HepG2 (cell line): ENCODE data around the gene NEK8. TPM values are rescaled to one million over a fixed set of nuclear protein-coding genes. Genes with fewer than 3 reads are reported as not detected.

Experiments
- ATAC-seq: fragments of 200-7000 bp; cut with Tn5 transposase; 3 replicates; pipeline ENCODE4 v1.9.1; 2020; ENCODE audit warnings: mild to moderate bottlenecking, moderate library complexity
- BruUV-seq: library from RNA; stranded (reverse); fragments of 400-500 nt; replicated peaks from 2 replicates; lab custom pipeline; 2021; lab: Mats Ljungman, UMichigan
- CTCF ChIA-PET: fragments of 300-600 bp; formaldehyde crosslinking; extraction: SDS; loops from one replicate; lab custom pipeline; 2021; ENCODE audit warnings: low total read pairs, inconsistent platforms, low intra/inter-chr PET ratio; lab: Yijun Ruan, JAX
- POLR2A ChIA-PET: fragments of 350-600 bp; sonication (Branson Sonifier 250); formaldehyde crosslinking; loops from one replicate; lab custom pipeline; 2020; ENCODE audit warnings: antibody characterized with exemption, inconsistent platforms; lab: Yijun Ruan, JAX
- DNase-seq: peaks from one replicate; pipeline ENCODE4 v3.0.0-alpha.2; 2015; ENCODE audit warnings: low spot score
- FAIRE-seq: peaks from 3 replicates; lab custom pipeline; 2011; peaks lifted over from hg19 to GRCh38; lab: Jason Lieb, UNC
- H2AFZ ChIP-seq: one replicate; pipeline ENCODE4 v1.6.1; 2011; ENCODE audit warnings: low read length, inconsistent platforms
- H3K27ac ChIP-seq: fragments of 300-600 bp; 3 replicates; pipeline ENCODE4 v1.8.0; 2011; ENCODE audit warnings: mixed run types, mild to moderate bottlenecking, mixed read lengths, low read length, inconsistent platforms; ENCODE audit not compliant: insufficient read depth; ENCODE audit errors: extremely low read length
- H3K27me3 ChIP-seq, 2 experiments: fragments of 200-600 bp in 1 of 2; 2 replicates in 1 of 2; 3 replicates in 1 of 2; pipeline versions ENCODE4 v1.6.0 to v1.8.0; 2011; ENCODE audit warnings: low read length in 2 of 2, mild to moderate bottlenecking in 2 of 2, moderate library complexity in 2 of 2, inconsistent platforms in 1 of 2; ENCODE audit not compliant: insufficient read depth in 2 of 2, control insufficient read depth in 1 of 2
- H3K36me3 ChIP-seq, 2 experiments: fragments of 200-600 bp in 1 of 2; replicated peaks in 1 of 2; 2 replicates in 1 of 2; 3 replicates in 1 of 2; pipeline versions ENCODE4 v1.5.1 to v1.8.0; 2011; ENCODE audit warnings: low read length in 2 of 2, inconsistent platforms in 1 of 2; ENCODE audit not compliant: insufficient read depth in 2 of 2, control insufficient read depth in 1 of 2
- H3K4me1 ChIP-seq: 2 replicates; pipeline ENCODE4 v1.5.1; 2012; ENCODE audit warnings: low read length, inconsistent platforms; ENCODE audit not compliant: insufficient read depth
- H3K4me2 ChIP-seq: 2 replicates; pipeline ENCODE4 v1.6.0; 2011; ENCODE audit warnings: low read depth, low read length, inconsistent platforms
- H3K4me3 ChIP-seq, 3 experiments: fragments of 200-600 bp in 1 of 3; sonication (generic), shearing (Covaris generic) in 1 of 3; replicated peaks in 1 of 3; 2 replicates each; pipeline ENCODE4 v1.5.1; 2011 to 2016; ENCODE audit warnings: low read length in 3 of 3, inconsistent platforms in 2 of 3, low read depth in 2 of 3, mild to moderate bottlenecking in 2 of 3, control low read depth in 1 of 3, mixed read lengths in 1 of 3; ENCODE audit not compliant: insufficient read depth in 1 of 3
- H3K79me2 ChIP-seq: one replicate; pipeline ENCODE4 v1.6.1; 2011; ENCODE audit warnings: low read length, inconsistent platforms; ENCODE audit not compliant: insufficient read depth
- H3K9ac ChIP-seq: 2 replicates; pipeline ENCODE4 v1.6.0; 2011; ENCODE audit warnings: mild to moderate bottlenecking, low read depth, low read length, inconsistent platforms; ENCODE audit not compliant: insufficient read depth
- H3K9me3 ChIP-seq: 2 replicates; pipeline ENCODE4 v1.5.1; 2012; ENCODE audit warnings: mild to moderate bottlenecking, low read length
- H4K20me1 ChIP-seq: 2 replicates; pipeline ENCODE4 v1.6.0; 2011; ENCODE audit warnings: inconsistent platforms, mild to moderate bottlenecking, low read length, moderate library complexity; ENCODE audit not compliant: insufficient read depth
- ARNTL ChIP-seq: sonication (generic); formaldehyde crosslinking; IDR thresholded peaks from 2 replicates; pipeline ENCODE4 v1.4.0; 2020; ENCODE audit warnings: mild to moderate bottlenecking, missing genetic modification reagents
- BATF2 ChIP-seq: sonication (generic); formaldehyde crosslinking; IDR thresholded peaks from 2 replicates; pipeline ENCODE4 v1.8.0; 2022; ENCODE audit warnings: mild to moderate bottlenecking, missing genetic modification reagents, moderate library complexity
- GATAD1 ChIP-seq: IDR thresholded peaks from 2 replicates; pipeline ENCODE4 v1.6.1; 2016; ENCODE audit warnings: missing genetic modification reagents, missing compliant biosample characterization
- RBM22 ChIP-seq: fragments of 200-400 bp; formaldehyde crosslinking; optimal IDR thresholded peaks from 2 replicates; pipeline ENCODE3; 2017; ENCODE audit warnings: mild to moderate bottlenecking, low read length, moderate library complexity
- SETDB1 ChIP-seq: sonication (generic); formaldehyde crosslinking; IDR thresholded peaks from 2 replicates; pipeline ENCODE4 v1.5.1; 2020; ENCODE audit warnings: missing genetic modification reagents, mild to moderate bottlenecking, borderline replicate concordance
- ZBTB10 ChIP-seq: sonication (generic); formaldehyde crosslinking; IDR thresholded peaks from 2 replicates; pipeline ENCODE4 v1.4.0; 2020; ENCODE audit warnings: missing genetic modification reagents, borderline replicate concordance
- ZMYM4 ChIP-seq: sonication (generic); formaldehyde crosslinking; IDR thresholded peaks from 2 replicates; pipeline ENCODE4 v1.8.1; 2023; ENCODE audit warnings: mild to moderate bottlenecking, missing genetic modification reagents
- ZNF10 ChIP-seq: sonication (generic); formaldehyde crosslinking; IDR thresholded peaks from 2 replicates; pipeline ENCODE4 v1.4.0; 2020; ENCODE audit warnings: mild to moderate bottlenecking, low read depth, missing genetic modification reagents, borderline replicate concordance
- ZNF205 ChIP-seq: IDR thresholded peaks from 2 replicates; pipeline ENCODE4 v1.6.1; 2018; ENCODE audit warnings: missing biosample characterization, missing genetic modification reagents
- ZNF788 ChIP-seq: sonication (generic); formaldehyde crosslinking; IDR thresholded peaks from 2 replicates; pipeline ENCODE4 v1.5.0; 2020; ENCODE audit warnings: mild to moderate bottlenecking, missing genetic modification reagents, borderline replicate concordance
- WGBS: methylation state at CpG from one replicate; pipeline ENCODE4 v1.1.6; 2017; ENCODE audit warnings: low lambda C conversion rate; 5-methylcytosine and 5-hydroxymethylcytosine counted together
- in situ Hi-C: cut with HindIII; loops from 2 replicates; pipeline ENCODE4 v1.10.0; 2017; ENCODE audit warnings: low pct_unique_long_range_greater_than_20kb; ENCODE audit not compliant: extremely low pct_ligation_motif_present
- intact Hi-C: fragments of 100-400 bp; cut with micrococcal nuclease; formaldehyde crosslinking; loops from one replicate; pipeline ENCODE4 v1.10.0; 2022; ENCODE audit not compliant: unreplicated experiment
- polyA plus RNA-seq, 8 experiments: library from polyadenylated mRNA; depleted of rRNA in 3 of 8; stranded (reverse) in 7 of 8; unstranded in 1 of 8; fragments of >200 nt; fragmentation: Illumina TruSeq in 4 of 8; extraction: Trizol in 4 of 8; gene quantifications; 2 replicates each; pipeline versions ENCODE4 v1.2.1 to v1.2.3, GENCODE V29; 2011 to 2016; ENCODE audit warnings: low read depth in 4 of 8, missing spikeins in 1 of 8, mixed read lengths in 1 of 8; ENCODE audit not compliant: insufficient read depth in 1 of 8
- total RNA-seq, 5 experiments: library from RNA; depleted of rRNA; stranded (reverse); fragments of >200 nt; fragmentation: Illumina TruSeq; extraction: Trizol; gene quantifications; 2 replicates each; pipeline ENCODE4 v1.2.3, GENCODE V29; 2016; ENCODE audit warnings: low read depth in 1 of 5

NEK8 gene
- total and polyA plus RNA-seq, 2 of the 13 experiments (the other 11 are each of a cell fraction or from before 2014, with no cell fraction given) = 5.8 to 13.5 TPM

- H3K4me2 ChIP-seq = no peak overlapping the region
- H4K20me1 ChIP-seq = no peaks in the 10 kb centered on the region
- ChIA-PET POLR2A (interaction anchor here (1.0 to 2.9 kb wide), 3 partner anchors 10 to 45 kb away, joined by 3 to 13 read pairs (median 9); partner anchors contain the start of gene RPL23A), CTCF (interaction anchor here (1.7 kb wide), 1 partner anchor 61 kb away, joined by 4 read pairs; no protein-coding TSS in a partner anchor)
- TF ChIP-seq BATF2 (CRISPR knock-in tag) (no peak), ZBTB10 (CRISPR knock-in tag) (no peak), ZNF205 (no peak), ARNTL (CRISPR knock-in tag) (no peak), RBM22 (no peak), ZNF10 (CRISPR knock-in tag) (no peak), SETDB1 (CRISPR knock-in tag) (no peak), GATAD1 (CRISPR knock-in tag) (no peak), ZNF788 (CRISPR knock-in tag) (no peak), ZMYM4 (CRISPR knock-in tag) (no peak)
- no peak for ATAC-seq
- DNase-seq = no peak
- peaks cover 48 to 83% of the 10 kb centered on the region in 2 experiments for H3K36me3 ChIP-seq
- no peak for FAIRE-seq
- BruUV-seq = no TSS peak
- WGBS = 98% methylated on average over 3 of the region's 3 CpGs
- no peak overlapping the region for H3K27ac ChIP-seq
- H3K9me3 ChIP-seq = no peaks in the 10 kb centered on the region
- H3K4me3 ChIP-seq = no peak overlapping the region
- no peak overlapping the region for H3K9ac ChIP-seq
- H3K27me3 ChIP-seq = no peaks in the 10 kb centered on the region
- in situ Hi-C loops (no loop called here), intact Hi-C loops (no loop called here)
- H3K4me1 ChIP-seq = 0 out of 2 replicates have a peak, but pooled peaks cover 7% of the 10 kb centered on the region
- H2AFZ ChIP-seq = no peak overlapping the region
- H3K79me2 ChIP-seq = no peaks in the 10 kb centered on the region
Measured at GRCh38 chr17:28689011-28689410, 39.6 kb upstream of the NEK8 start.
